HG02885 (cell line): ENCODE measurements around the gene LYPD6.

ENCODE experiments used
- ATAC-seq: cut with Tn5 transposase; IDR thresholded peaks from one replicate; pipeline ENCODE4 v1.9.1; 2021; ENCODE audit warnings: mild to moderate bottlenecking; ENCODE audit not compliant: unreplicated experiment, poor library complexity

The LYPD6 gene

GRCh38 chr2:149443150-149443549 is 112.8 kb downstream of the LYPD6 start:
- ATAC-seq = no peak

- no peak for ATAC-seq
Measured at GRCh38 chr2:149446748-149447147, 116.4 kb downstream of the LYPD6 start.

- no peak for ATAC-seq
Measured at GRCh38 chr2:149448315-149448714, 117.9 kb downstream of the LYPD6 start.

- ATAC-seq = no peak
Measured at GRCh38 chr2:149449017-149449416, 118.6 kb downstream of the LYPD6 start.

GRCh38 chr2:149451417-149452165 is 121.2 kb downstream of the LYPD6 start:
- peak; percentile 82 for ATAC-seq

GRCh38 chr2:149456285-149456684 is 125.9 kb downstream of the LYPD6 start:
- ATAC-seq = no peak

- ATAC-seq = no peak
Measured at GRCh38 chr2:149458502-149458901, 128.1 kb downstream of the LYPD6 start.

- ATAC-seq = peak; percentile 96
Measured at GRCh38 chr2:149463328-149464002, 133.1 kb downstream of the LYPD6 start.

GRCh38 chr2:149464396-149464795 is 134.0 kb downstream of the LYPD6 start:
- ATAC-seq = no peak

GRCh38 chr2:149465873-149466272 is 135.5 kb downstream of the LYPD6 start:
- ATAC-seq = no peak

- ATAC-seq = no peak
Measured at GRCh38 chr2:149466635-149467034, 136.2 kb downstream of the LYPD6 start.

GRCh38 chr2:149467436-149467835 is 137.0 kb downstream of the LYPD6 start:
- ATAC-seq = no peak

GRCh38 chr2:149468636-149469035 is 138.2 kb downstream of the LYPD6 start:
- no peak for ATAC-seq

GRCh38 chr2:149470046-149470445 is 139.7 kb downstream of the LYPD6 start:
- no peak for ATAC-seq

- no peak for ATAC-seq
Measured at GRCh38 chr2:149472413-149472812, 142.0 kb downstream of the LYPD6 start.

GRCh38 chr2:149473068-149473467 is 142.7 kb downstream of the LYPD6 start:
- ATAC-seq = no peak

GRCh38 chr2:149473521-149473920 is 143.1 kb downstream of the LYPD6 start:
- no peak for ATAC-seq

- ATAC-seq = no peak
Measured at GRCh38 chr2:149483004-149483605, 152.7 kb downstream of the LYPD6 start.

- ATAC-seq = no peak
Measured at GRCh38 chr2:149486664-149487063, 156.3 kb downstream of the LYPD6 start.

- ATAC-seq = no peak
Measured at GRCh38 chr2:149487189-149487588, 156.8 kb downstream of the LYPD6 start.

GRCh38 chr2:149488706-149489440 is 158.5 kb downstream of the LYPD6 start:
- no peak for ATAC-seq
